ENCODE results near the gene RPS21.
A peak's percentile ranks its signal among the peaks of the same experiment; 100 is the strongest.

Gene RPS21

GRCh38 chr20:62362590-62362940 lies 24.3 kb upstream of the RPS21 start:
- H3K4me3 ChIP-seq (replicated peaks; ENCODE audit: low read depth, low read length), result no peak overlapping the region
- no peaks in the 10 kb centered on the region for H3K27me3 ChIP-seq (replicated peaks; ENCODE audit: control insufficient read depth, insufficient read depth, low read length)
- H3K36me3 ChIP-seq (ENCODE audit: control insufficient read depth, insufficient read depth, low read length), result no peaks in the 10 kb centered on the region
- TF ChIP-seq, protein P1, sequence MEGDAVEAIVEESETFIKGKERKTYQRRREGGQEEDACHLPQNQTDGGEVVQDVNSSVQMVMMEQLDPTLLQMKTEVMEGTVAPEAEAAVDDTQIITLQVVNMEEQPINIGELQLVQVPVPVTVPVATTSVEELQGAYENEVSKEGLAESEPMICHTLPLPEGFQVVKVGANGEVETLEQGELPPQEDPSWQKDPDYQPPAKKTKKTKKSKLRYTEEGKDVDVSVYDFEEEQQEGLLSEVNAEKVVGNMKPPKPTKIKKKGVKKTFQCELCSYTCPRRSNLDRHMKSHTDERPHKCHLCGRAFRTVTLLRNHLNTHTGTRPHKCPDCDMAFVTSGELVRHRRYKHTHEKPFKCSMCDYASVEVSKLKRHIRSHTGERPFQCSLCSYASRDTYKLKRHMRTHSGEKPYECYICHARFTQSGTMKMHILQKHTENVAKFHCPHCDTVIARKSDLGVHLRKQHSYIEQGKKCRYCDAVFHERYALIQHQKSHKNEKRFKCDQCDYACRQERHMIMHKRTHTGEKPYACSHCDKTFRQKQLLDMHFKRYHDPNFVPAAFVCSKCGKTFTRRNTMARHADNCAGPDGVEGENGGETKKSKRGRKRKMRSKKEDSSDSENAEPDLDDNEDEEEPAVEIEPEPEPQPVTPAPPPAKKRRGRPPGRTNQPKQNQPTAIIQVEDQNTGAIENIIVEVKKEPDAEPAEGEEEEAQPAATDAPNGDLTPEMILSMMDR (IDR thresholded peaks at IDR 0.05; ENCODE audit: insufficient read depth, low read length, poor library complexity, severe bottlenecking), result no peak
- no peak for DNase-seq (ENCODE audit: extremely low read depth, insufficient read length)

DNA sequence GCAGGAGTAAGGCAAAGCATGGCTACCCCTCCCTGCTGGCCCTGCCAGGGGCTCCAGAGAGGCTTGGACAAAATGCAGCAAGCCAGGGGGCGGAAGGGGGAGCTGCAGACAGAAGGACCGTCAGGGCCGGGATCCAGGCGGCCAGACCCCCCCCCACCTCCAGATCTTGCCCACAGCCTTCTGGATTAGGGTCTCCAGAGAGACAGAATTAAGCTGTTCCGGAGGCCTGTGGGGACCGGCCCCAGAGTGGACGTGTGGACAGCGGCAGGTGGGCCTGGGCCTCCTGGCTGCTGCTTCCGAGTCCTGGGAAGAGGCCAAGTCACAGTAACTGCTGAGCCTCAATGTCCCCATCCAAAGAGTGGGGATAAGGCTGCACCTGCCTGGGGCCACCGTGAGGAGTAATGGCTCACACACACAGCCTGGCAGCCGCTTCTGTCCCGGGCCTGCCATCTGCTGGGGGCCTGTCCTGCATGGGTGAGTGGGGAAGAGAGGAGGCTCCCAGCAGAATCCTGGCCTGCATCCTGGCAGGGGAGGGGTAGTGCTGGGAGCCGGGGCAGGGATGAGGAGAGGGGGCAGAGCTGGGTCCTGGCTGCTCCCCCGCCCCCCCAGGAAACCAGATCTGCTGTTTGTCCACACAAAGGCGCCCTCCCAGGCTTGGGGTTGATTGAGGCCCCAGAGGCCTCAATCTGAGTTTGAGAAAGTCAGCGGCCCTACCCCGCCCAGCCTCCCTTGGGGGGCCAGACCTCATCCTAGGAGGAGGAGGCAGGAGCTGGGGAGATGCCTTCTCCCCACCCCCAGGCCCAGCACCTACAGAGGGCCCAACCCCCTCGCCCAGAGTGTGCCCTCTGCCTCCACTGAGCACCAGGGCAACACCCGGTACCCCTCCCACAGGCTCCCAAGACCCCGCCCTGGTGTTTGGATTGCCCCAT lies 23.6 kb upstream of the RPS21 start:
- Histone ChIP-seq H3K4me3 (replicated peaks; ENCODE audit: low read depth, low read length) (no peak overlapping the region), H3K36me3 (ENCODE audit: control insufficient read depth, insufficient read depth, low read length) (no peaks in the 10 kb centered on the region), H3K27me3 (replicated peaks; ENCODE audit: control insufficient read depth, insufficient read depth, low read length) (no peaks in the 10 kb centered on the region; the same call in 1 of the 2 replicates)
- no peak for DNase-seq (ENCODE audit: extremely low read depth, insufficient read length)
- TF ChIP-seq, protein P1 (IDR thresholded peaks at IDR 0.05; ENCODE audit: insufficient read depth, low read length, poor library complexity, severe bottlenecking), result peak; percentile 10

DNA sequence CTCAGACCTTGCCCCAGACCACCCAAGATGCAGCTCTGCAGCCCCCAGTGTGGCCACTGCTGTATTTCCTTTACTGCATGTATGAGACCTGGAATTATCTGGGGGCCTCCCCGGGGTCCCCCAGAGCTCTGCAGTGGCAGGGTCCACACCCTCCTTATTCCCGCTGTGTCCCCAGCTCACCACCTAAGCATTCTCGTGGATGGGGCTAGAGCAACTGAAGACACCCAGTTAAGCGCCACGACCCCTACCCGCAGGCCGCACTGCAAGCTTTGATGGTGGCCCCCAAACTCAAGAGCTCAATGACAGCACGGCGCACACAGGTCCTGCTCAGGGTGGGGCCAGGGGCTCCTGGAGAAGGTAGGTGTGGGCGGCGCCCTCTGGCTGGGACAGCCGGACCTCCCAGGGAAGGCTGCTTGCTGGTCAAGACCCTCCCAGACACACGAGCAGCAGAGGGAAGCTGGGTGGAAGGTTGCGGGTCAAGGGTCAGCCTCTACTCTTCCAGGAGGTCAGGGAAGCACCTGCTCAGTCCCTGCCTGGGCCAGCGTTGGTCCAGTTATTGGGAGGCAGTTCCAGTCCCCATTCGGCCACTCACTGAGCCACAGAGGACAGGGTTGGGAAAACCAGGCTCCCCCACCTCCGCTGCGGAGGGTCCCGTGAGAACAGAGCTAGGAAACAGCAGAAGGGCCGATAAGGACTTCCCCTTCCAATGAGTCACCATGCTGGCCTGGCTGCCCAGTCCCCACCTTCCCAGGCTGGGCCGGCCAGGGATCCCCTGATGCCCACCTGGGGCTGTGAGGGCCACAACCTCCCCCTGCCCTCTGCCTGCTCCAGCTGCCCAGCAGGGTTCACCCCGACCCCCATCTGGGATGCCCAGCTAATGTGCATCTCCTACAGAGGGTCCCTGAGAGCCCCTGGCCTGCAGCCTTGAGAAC lies 22.7 kb upstream of the RPS21 start:
- no peaks in the 10 kb centered on the region for H3K36me3 ChIP-seq (ENCODE audit: control insufficient read depth, insufficient read depth, low read length)
- DNase-seq (ENCODE audit: extremely low read depth, insufficient read length), result no peak
- no peaks in the 10 kb centered on the region; the same call in 1 of the 2 replicates for H3K27me3 ChIP-seq (replicated peaks; ENCODE audit: control insufficient read depth, insufficient read depth, low read length)
- TF ChIP-seq, protein P1 (IDR thresholded peaks at IDR 0.05; ENCODE audit: insufficient read depth, low read length, poor library complexity, severe bottlenecking), result no peak
- no peak overlapping the region for H3K4me3 ChIP-seq (replicated peaks; ENCODE audit: low read depth, low read length)

GRCh38 chr20:62364911-62365736 lies 21.8 kb upstream of the RPS21 start:
- no peak for DNase-seq (ENCODE audit: extremely low read depth, insufficient read length)
- TF ChIP-seq, protein P1 (IDR thresholded peaks at IDR 0.05; ENCODE audit: insufficient read depth, low read length, poor library complexity, severe bottlenecking), result no peak
- Histone ChIP-seq H3K36me3 (ENCODE audit: control insufficient read depth, insufficient read depth, low read length) (no peaks in the 10 kb centered on the region), H3K4me3 (replicated peaks; ENCODE audit: low read depth, low read length) (no peak overlapping the region), H3K27me3 (replicated peaks; ENCODE audit: control insufficient read depth, insufficient read depth, low read length) (peaks cover 1% of the 10 kb centered on the region)

DNA sequence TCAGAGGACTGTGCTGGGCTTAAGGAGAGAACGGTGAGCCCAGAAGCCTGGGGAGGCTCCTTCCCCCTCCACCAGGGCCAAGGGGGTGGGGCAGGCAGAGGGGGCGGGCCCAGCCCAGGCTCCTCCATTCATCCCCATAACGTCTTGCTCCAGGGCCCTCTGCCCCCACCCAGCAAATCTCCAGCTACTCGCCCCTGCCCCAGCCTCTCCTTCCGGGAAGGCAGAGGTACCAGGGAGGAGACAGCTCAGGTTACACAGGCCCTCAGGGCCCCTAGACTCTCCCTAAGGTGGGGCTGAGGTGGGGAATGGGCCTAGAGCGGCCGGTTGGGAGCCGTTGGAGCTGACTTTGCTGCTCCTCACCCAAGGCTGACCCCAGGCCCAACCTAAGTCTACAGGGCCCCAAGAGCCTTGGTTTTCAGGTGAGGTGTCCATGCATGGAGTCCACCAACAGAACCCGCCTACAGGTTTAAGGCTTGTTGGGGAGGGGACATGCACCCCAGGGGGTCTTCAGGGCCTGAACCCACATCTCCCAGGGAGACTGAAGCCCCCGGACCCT lies 21.0 kb upstream of the RPS21 start:
- H3K36me3 ChIP-seq (ENCODE audit: control insufficient read depth, insufficient read depth, low read length), result no peaks in the 10 kb centered on the region
- TF ChIP-seq, protein P1 (IDR thresholded peaks at IDR 0.05; ENCODE audit: insufficient read depth, low read length, poor library complexity, severe bottlenecking), result no peak
- H3K4me3 ChIP-seq (replicated peaks; ENCODE audit: low read depth, low read length), result peak overlapping the region; percentile 61
- no peak for DNase-seq (ENCODE audit: extremely low read depth, insufficient read length)
- peaks cover 1% of the 10 kb centered on the region for H3K27me3 ChIP-seq (replicated peaks; ENCODE audit: control insufficient read depth, insufficient read depth, low read length)

Data from GM06990 (cell line).